ENCODE data around the gene LRBA. TPM values are rescaled to one million over a fixed set of nuclear protein-coding genes. Genes with fewer than 3 reads are reported as not detected.
"Not testable (repeated sequence)": the region's sequence is repeated elsewhere in the genome, so short reads cannot be mapped to it uniquely, and the experiment has no call there.

Gene LRBA
- total and polyA plus RNA-seq, 8 donors: 7.3 to 156 (median 73.9) TPM

GRCh38 chr4:151035911-151036310 lies 20.8 kb upstream of the LRBA start:
- peak overlapping the region in 4 of 5 donors; percentile 52 to 77 (median 68) for H3K27ac ChIP-seq
- intact Hi-C loops (cut with DNase I; ENCODE audit: low total_unique reads): no loop called here
- H3K9me3 ChIP-seq: no peaks in the 10 kb centered on the region
- peaks cover 0 to 12% (median 2%) of the 10 kb centered on the region in 4 donors for H3K4me1 ChIP-seq
- no peaks in the 10 kb centered on the region for H3K27me3 ChIP-seq
- no peak for DNase-seq
- H3K36me3 ChIP-seq: no peaks in the 10 kb centered on the region
- WGBS, 5 donors: 48 to 73% (median 63%) methylated on average over 4 of the region's 4 CpGs
- H3K4me3 ChIP-seq: peak overlapping the region in 2 of 4 donors; percentile 20 to 33
- TF ChIP-seq POLR2A (IDR thresholded peaks at IDR 0.05) (no peak), POLR2AphosphoS5 (IDR thresholded peaks at IDR 0.05) (no peak), EP300 (IDR thresholded peaks at IDR 0.05) (no peak)
- TF ChIP-seq, protein P1, sequence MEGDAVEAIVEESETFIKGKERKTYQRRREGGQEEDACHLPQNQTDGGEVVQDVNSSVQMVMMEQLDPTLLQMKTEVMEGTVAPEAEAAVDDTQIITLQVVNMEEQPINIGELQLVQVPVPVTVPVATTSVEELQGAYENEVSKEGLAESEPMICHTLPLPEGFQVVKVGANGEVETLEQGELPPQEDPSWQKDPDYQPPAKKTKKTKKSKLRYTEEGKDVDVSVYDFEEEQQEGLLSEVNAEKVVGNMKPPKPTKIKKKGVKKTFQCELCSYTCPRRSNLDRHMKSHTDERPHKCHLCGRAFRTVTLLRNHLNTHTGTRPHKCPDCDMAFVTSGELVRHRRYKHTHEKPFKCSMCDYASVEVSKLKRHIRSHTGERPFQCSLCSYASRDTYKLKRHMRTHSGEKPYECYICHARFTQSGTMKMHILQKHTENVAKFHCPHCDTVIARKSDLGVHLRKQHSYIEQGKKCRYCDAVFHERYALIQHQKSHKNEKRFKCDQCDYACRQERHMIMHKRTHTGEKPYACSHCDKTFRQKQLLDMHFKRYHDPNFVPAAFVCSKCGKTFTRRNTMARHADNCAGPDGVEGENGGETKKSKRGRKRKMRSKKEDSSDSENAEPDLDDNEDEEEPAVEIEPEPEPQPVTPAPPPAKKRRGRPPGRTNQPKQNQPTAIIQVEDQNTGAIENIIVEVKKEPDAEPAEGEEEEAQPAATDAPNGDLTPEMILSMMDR (IDR thresholded peaks at IDR 0.05): no peak

DNA sequence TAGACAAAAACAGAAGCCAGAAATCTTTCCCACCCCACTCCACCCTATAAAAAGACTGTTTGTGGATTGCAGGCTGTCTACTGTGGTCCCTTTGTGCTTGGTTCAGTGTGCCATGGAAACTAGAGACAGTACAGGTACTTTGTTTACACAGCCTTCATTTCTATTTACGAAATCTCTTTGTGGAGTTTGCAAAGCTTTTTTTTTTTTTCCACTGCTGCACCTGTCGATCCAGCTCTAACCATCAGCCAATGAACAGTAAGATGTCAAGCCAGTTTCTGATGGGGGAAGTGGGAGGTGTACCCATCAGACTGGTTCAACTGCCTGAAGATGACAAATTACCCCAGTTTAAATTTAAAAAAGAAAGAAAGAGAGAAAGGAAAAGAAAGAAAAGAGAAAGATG lies 20.2 kb upstream of the LRBA start:
- Histone ChIP-seq H3K4me3 (peak overlapping the region in 2 of 4 donors; percentile 20 to 33), H3K27ac (peak overlapping the region in 4 of 5 donors; percentile 52 to 77 (median 68)), H3K36me3 (no peaks in the 10 kb centered on the region), H3K4me1 (peaks cover 0 to 12% (median 2%) of the 10 kb centered on the region in 4 donors), H3K27me3 (no peaks in the 10 kb centered on the region), H3K9me3 (no peaks in the 10 kb centered on the region)
- DNase-seq: peak; percentile 30 to 84
- intact Hi-C loops (cut with DNase I; ENCODE audit: low total_unique reads): no loop called here
- 11 to 31% (median 26%) methylated on average over 2 of the region's 2 CpGs for WGBS, 5 donors
- TF ChIP-seq POLR2AphosphoS5 (IDR thresholded peaks at IDR 0.05): peak in 1 of 3 donors; percentile 11
- TF ChIP-seq EP300 (IDR thresholded peaks at IDR 0.05): no peak

DNA sequence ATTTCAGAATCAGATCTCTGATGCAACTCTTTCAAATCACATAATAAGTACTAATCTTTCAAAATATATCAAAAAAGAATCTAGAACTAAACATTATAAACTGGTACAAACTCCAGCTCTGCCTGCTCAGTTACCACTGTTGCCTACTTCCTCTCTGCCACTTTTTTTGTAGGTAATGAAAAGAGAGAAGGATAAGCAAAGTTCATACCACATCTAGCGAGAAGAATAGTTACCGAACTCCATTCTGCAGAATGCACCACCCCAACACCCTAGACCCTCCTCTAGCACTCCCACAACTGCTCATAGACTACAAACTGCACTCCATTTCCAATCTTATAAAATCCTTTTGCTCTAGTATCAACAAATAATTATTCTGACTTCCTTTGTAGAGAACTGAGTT lies 19.7 kb upstream of the LRBA start:
- H3K4me3 ChIP-seq: no peak overlapping the region
- no peaks in the 10 kb centered on the region for H3K27me3 ChIP-seq
- no peak for TF ChIP-seq EP300 (IDR thresholded peaks at IDR 0.05)
- no peak for TF ChIP-seq POLR2AphosphoS5 (IDR thresholded peaks at IDR 0.05)
- TF ChIP-seq, protein P1 (IDR thresholded peaks at IDR 0.05): no peak
- no peak for TF ChIP-seq POLR2A (IDR thresholded peaks at IDR 0.05)
- intact Hi-C loops (cut with DNase I; ENCODE audit: low total_unique reads): no loop called here
- no peaks in the 10 kb centered on the region for H3K9me3 ChIP-seq
- no peaks in the 10 kb centered on the region for H3K36me3 ChIP-seq
- H3K27ac ChIP-seq: peak overlapping the region in 2 of 5 donors; percentile 43 to 65
- WGBS, 5 donors: 27 to 55% (median 42%) methylated on average over 2 of the region's 2 CpGs
- DNase-seq: peak in 1 of 2 donors; percentile 20
- peaks cover 0 to 12% (median 2%) of the 10 kb centered on the region in 4 donors for H3K4me1 ChIP-seq

- no peak for DNase-seq
- H3K27ac ChIP-seq: no peak overlapping the region
- 67 to 84% (median 73%) methylated on average over 11 to 12 of the region's 12 CpGs for WGBS, 5 donors
- H3K36me3 ChIP-seq: no peaks in the 10 kb centered on the region
- peaks cover 0 to 12% (median 2%) of the 10 kb centered on the region in 4 donors for H3K4me1 ChIP-seq
- intact Hi-C loops (cut with DNase I; ENCODE audit: low total_unique reads): no loop called here
- H3K4me3 ChIP-seq: no peak overlapping the region
- TF ChIP-seq EP300 (IDR thresholded peaks at IDR 0.05): no peak
- no peak for TF ChIP-seq POLR2A (IDR thresholded peaks at IDR 0.05)
- TF ChIP-seq POLR2AphosphoS5 (IDR thresholded peaks at IDR 0.05): no peak
- TF ChIP-seq, protein P1 (IDR thresholded peaks at IDR 0.05): no peak
- H3K27me3 ChIP-seq: no peaks in the 10 kb centered on the region
- H3K9me3 ChIP-seq: no peaks in the 10 kb centered on the region
Measured at GRCh38 chr4:151031831-151032605, 16.9 kb upstream of the LRBA start.

GRCh38 chr4:151029537-151029936 lies 14.5 kb upstream of the LRBA start:
- no peak for DNase-seq
- Histone ChIP-seq H3K27me3 (no peaks in the 10 kb centered on the region), H3K9me3 (no peaks in the 10 kb centered on the region), H3K4me1 (peaks cover 0 to under 1% (median 0%) of the 10 kb centered on the region in 4 donors), H3K27ac (no peak overlapping the region), H3K4me3 (no peak overlapping the region), H3K36me3 (no peaks in the 10 kb centered on the region)
- intact Hi-C loops (cut with DNase I; ENCODE audit: low total_unique reads): no loop called here
- TF ChIP-seq EP300 (IDR thresholded peaks at IDR 0.05): no peak
- TF ChIP-seq, protein P1 (IDR thresholded peaks at IDR 0.05): no peak
- TF ChIP-seq POLR2AphosphoS5 (IDR thresholded peaks at IDR 0.05): no peak
- 90 to 94% (median 94%) methylated on average over 10 of the region's 10 CpGs for WGBS, 5 donors

DNA sequence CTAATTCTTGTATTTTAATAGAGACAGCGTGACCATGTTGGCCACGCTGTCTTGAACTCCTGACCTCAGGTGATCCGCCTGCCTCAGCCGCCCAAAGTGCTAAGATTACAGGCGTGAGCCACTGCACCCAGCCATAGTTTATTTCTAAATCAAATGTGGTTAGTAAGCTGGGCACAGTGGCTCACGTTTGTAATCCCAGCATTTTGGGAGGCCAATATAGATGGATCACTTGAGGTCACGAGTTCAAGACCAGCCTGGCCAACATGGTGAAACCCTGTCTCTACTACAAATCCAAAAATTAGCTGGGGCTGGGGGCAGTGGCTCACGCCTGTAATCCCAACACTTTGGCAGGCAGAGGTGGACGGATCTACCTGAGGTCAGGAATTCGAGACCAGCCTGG lies 13.9 kb upstream of the LRBA start:
- H3K27ac ChIP-seq; H3K9me3 ChIP-seq; DNase-seq; H3K4me1 ChIP-seq; H3K36me3 ChIP-seq; H3K27me3 ChIP-seq; H3K4me3 ChIP-seq; intact Hi-C loops (cut with DNase I; ENCODE audit: low total_unique reads): not testable (repeated sequence)
- WGBS, 5 donors: 76 to 88% (median 81%) methylated on average over 8 to 10 of the region's 10 CpGs

Data from stomach (tissue), 9 donors.